ENCODE measurements around the gene CLPX.

CLPX gene

GRCh38 chr15:65213241-65213640 lies 28.1 kb upstream of the CLPX start:
- DNase-seq (ENCODE audit: low read depth, low spot score): no peak
- TF ChIP-seq CTCF (IDR thresholded peaks at IDR 0.05; ENCODE audit: low read depth, low read length): no peak
- H3K4me3 ChIP-seq (ENCODE audit: low read depth, low read length): no peak overlapping the region
- in situ Hi-C loops (cut with HindIII; ENCODE audit: low sequenced_read_pairs): no loop called here

- H3K4me3 ChIP-seq (ENCODE audit: low read depth, low read length): no peak overlapping the region
- in situ Hi-C loops (cut with HindIII; ENCODE audit: low sequenced_read_pairs): no loop called here
- peak; percentile 52 for TF ChIP-seq CTCF (IDR thresholded peaks at IDR 0.05; ENCODE audit: low read depth, low read length)
- DNase-seq (ENCODE audit: low read depth, low spot score): no peak
These were observed 27.0 kb upstream of the CLPX start for GRCh38 chr15:65212097-65212496.

- in situ Hi-C loops (cut with HindIII; ENCODE audit: low sequenced_read_pairs): no loop called here
- DNase-seq (ENCODE audit: low read depth, low spot score): peak; percentile 66
- no peak overlapping the region for H3K4me3 ChIP-seq (ENCODE audit: low read depth, low read length)
- no peak for TF ChIP-seq CTCF (IDR thresholded peaks at IDR 0.05; ENCODE audit: low read depth, low read length)
These were observed 26.4 kb upstream of the CLPX start for GRCh38 chr15:65211482-65211982.

- in situ Hi-C loops (cut with HindIII; ENCODE audit: low sequenced_read_pairs): no loop called here
- H3K4me3 ChIP-seq (ENCODE audit: low read depth, low read length): no peak within 1 kb of the TSS
- DNase-seq (ENCODE audit: low read depth, low spot score): no peak
- TF ChIP-seq CTCF (IDR thresholded peaks at IDR 0.05; ENCODE audit: low read depth, low read length): no peak
These were observed 25.8 kb upstream of the CLPX start, which contains the start of gene CILP for GRCh38 chr15:65210770-65211481. CILP (minus strand) TSS chr15:65211473; CDS start chr15:65209755, 1,718 bp downstream.

GRCh38 chr15:65209701-65210643 lies 24.8 kb upstream of the CLPX start:
- no peak overlapping the region for H3K4me3 ChIP-seq (ENCODE audit: low read depth, low read length)
- no peak for TF ChIP-seq CTCF (IDR thresholded peaks at IDR 0.05; ENCODE audit: low read depth, low read length)
- in situ Hi-C loops (cut with HindIII; ENCODE audit: low sequenced_read_pairs): no loop called here
- DNase-seq (ENCODE audit: low read depth, low spot score): no peak

GRCh38 chr15:65208647-65209046 lies 23.5 kb upstream of the CLPX start:
- no peak for TF ChIP-seq CTCF (IDR thresholded peaks at IDR 0.05; ENCODE audit: low read depth, low read length)
- in situ Hi-C loops (cut with HindIII; ENCODE audit: low sequenced_read_pairs): no loop called here
- H3K4me3 ChIP-seq (ENCODE audit: low read depth, low read length): no peak overlapping the region

More at GRCh38 chr15:65208647-65209046, 23.5 kb upstream of the CLPX start:
- DNase-seq (ENCODE audit: low read depth, low spot score): no peak
